ENCODE measurements around the gene STK38L.

Gene STK38L

GRCh38 chr12:27271206-27271605, 27.1 kb downstream of the STK38L start:
- Histone ChIP-seq H3K9me3 (ENCODE audit: low read length) (peaks cover 4% of the 10 kb centered on the region), H2AFZ (ENCODE audit: low read depth, low read length) (no peak overlapping the region), H3K4me3 (ENCODE audit: low read length) (no peak overlapping the region), H3K4me1 (ENCODE audit: insufficient read depth, low read length) (peaks cover 16% of the 10 kb centered on the region), H3K36me3 (ENCODE audit: insufficient read depth, low read length) (no peaks in the 10 kb centered on the region), H3K27me3 (ENCODE audit: insufficient read depth, low read length) (no peaks in the 10 kb centered on the region)

GRCh38 chr12:27272373-27273028, 28.4 kb downstream of the STK38L start:
- Histone ChIP-seq H3K4me3 (ENCODE audit: low read length) (no peak overlapping the region), H3K9me3 (ENCODE audit: low read length) (peaks cover 2% of the 10 kb centered on the region), H2AFZ (ENCODE audit: low read depth, low read length) (no peak overlapping the region), H3K27me3 (ENCODE audit: insufficient read depth, low read length) (no peaks in the 10 kb centered on the region), H3K4me1 (ENCODE audit: insufficient read depth, low read length) (peaks cover 22% of the 10 kb centered on the region), H3K36me3 (ENCODE audit: insufficient read depth, low read length) (no peaks in the 10 kb centered on the region)

GRCh38 chr12:27273114-27273513, 29.0 kb downstream of the STK38L start:
- Histone ChIP-seq H3K4me1 (ENCODE audit: insufficient read depth, low read length) (peaks cover 22% of the 10 kb centered on the region), H2AFZ (ENCODE audit: low read depth, low read length) (no peak overlapping the region), H3K9me3 (ENCODE audit: low read length) (peaks cover 2% of the 10 kb centered on the region), H3K27me3 (ENCODE audit: insufficient read depth, low read length) (no peaks in the 10 kb centered on the region), H3K36me3 (ENCODE audit: insufficient read depth, low read length) (no peaks in the 10 kb centered on the region), H3K4me3 (ENCODE audit: low read length) (no peak overlapping the region)

- H3K27me3 ChIP-seq (ENCODE audit: insufficient read depth, low read length): no peaks in the 10 kb centered on the region
- H3K4me3 ChIP-seq (ENCODE audit: low read length): no peak overlapping the region
- H3K36me3 ChIP-seq (ENCODE audit: insufficient read depth, low read length): no peaks in the 10 kb centered on the region
- peaks cover 2% of the 10 kb centered on the region for H3K9me3 ChIP-seq (ENCODE audit: low read length)
- no peak overlapping the region for H2AFZ ChIP-seq (ENCODE audit: low read depth, low read length)
- peaks cover 22% of the 10 kb centered on the region for H3K4me1 ChIP-seq (ENCODE audit: insufficient read depth, low read length)
Observed at GRCh38 chr12:27274706-27275105, 30.6 kb downstream of the STK38L start.

- no peaks in the 10 kb centered on the region for H3K36me3 ChIP-seq (ENCODE audit: insufficient read depth, low read length)
- H2AFZ ChIP-seq (ENCODE audit: low read depth, low read length): no peak overlapping the region
- peaks cover 22% of the 10 kb centered on the region for H3K4me1 ChIP-seq (ENCODE audit: insufficient read depth, low read length)
- no peaks in the 10 kb centered on the region for H3K9me3 ChIP-seq (ENCODE audit: low read length)
- no peaks in the 10 kb centered on the region for H3K27me3 ChIP-seq (ENCODE audit: insufficient read depth, low read length)
- H3K4me3 ChIP-seq (ENCODE audit: low read length): no peak overlapping the region
Observed at GRCh38 chr12:27276275-27276674, 32.2 kb downstream of the STK38L start.

- Histone ChIP-seq H3K36me3 (ENCODE audit: insufficient read depth, low read length) (no peaks in the 10 kb centered on the region), H3K4me3 (ENCODE audit: low read length) (no peak overlapping the region), H3K27me3 (ENCODE audit: insufficient read depth, low read length) (no peaks in the 10 kb centered on the region), H2AFZ (ENCODE audit: low read depth, low read length) (no peak overlapping the region), H3K9me3 (ENCODE audit: low read length) (no peaks in the 10 kb centered on the region), H3K4me1 (ENCODE audit: insufficient read depth, low read length) (peaks cover 15% of the 10 kb centered on the region)
Observed at GRCh38 chr12:27277846-27278260, 33.8 kb downstream of the STK38L start.

GRCh38 chr12:27279826-27280225, 35.7 kb downstream of the STK38L start:
- no peak overlapping the region for H3K4me3 ChIP-seq (ENCODE audit: low read length)
- H3K9me3 ChIP-seq (ENCODE audit: low read length): no peaks in the 10 kb centered on the region
- peaks cover 20% of the 10 kb centered on the region for H3K4me1 ChIP-seq (ENCODE audit: insufficient read depth, low read length)
- H3K36me3 ChIP-seq (ENCODE audit: insufficient read depth, low read length): no peaks in the 10 kb centered on the region
- H3K27me3 ChIP-seq (ENCODE audit: insufficient read depth, low read length): no peaks in the 10 kb centered on the region
- H2AFZ ChIP-seq (ENCODE audit: low read depth, low read length): no peak overlapping the region

GRCh38 chr12:27280412-27280811, 36.3 kb downstream of the STK38L start:
- H3K9me3 ChIP-seq (ENCODE audit: low read length): no peaks in the 10 kb centered on the region
- no peak overlapping the region for H3K4me3 ChIP-seq (ENCODE audit: low read length)
- no peaks in the 10 kb centered on the region for H3K27me3 ChIP-seq (ENCODE audit: insufficient read depth, low read length)
- H3K36me3 ChIP-seq (ENCODE audit: insufficient read depth, low read length): no peaks in the 10 kb centered on the region
- peaks cover 24% of the 10 kb centered on the region for H3K4me1 ChIP-seq (ENCODE audit: insufficient read depth, low read length)
- no peak overlapping the region for H2AFZ ChIP-seq (ENCODE audit: low read depth, low read length)

GRCh38 chr12:27282754-27283153, 38.7 kb downstream of the STK38L start:
- no peak overlapping the region for H3K4me3 ChIP-seq (ENCODE audit: low read length)
- no peaks in the 10 kb centered on the region for H3K36me3 ChIP-seq (ENCODE audit: insufficient read depth, low read length)
- H3K9me3 ChIP-seq (ENCODE audit: low read length): no peaks in the 10 kb centered on the region
- no peak overlapping the region for H2AFZ ChIP-seq (ENCODE audit: low read depth, low read length)
- no peaks in the 10 kb centered on the region for H3K27me3 ChIP-seq (ENCODE audit: insufficient read depth, low read length)
- H3K4me1 ChIP-seq (ENCODE audit: insufficient read depth, low read length): peaks cover 14% of the 10 kb centered on the region

- H3K4me3 ChIP-seq (ENCODE audit: low read length): no peak overlapping the region
- H2AFZ ChIP-seq (ENCODE audit: low read depth, low read length): no peak overlapping the region
- H3K27me3 ChIP-seq (ENCODE audit: insufficient read depth, low read length): no peaks in the 10 kb centered on the region
- H3K36me3 ChIP-seq (ENCODE audit: insufficient read depth, low read length): no peaks in the 10 kb centered on the region
- H3K9me3 ChIP-seq (ENCODE audit: low read length): no peaks in the 10 kb centered on the region
- peaks cover 14% of the 10 kb centered on the region for H3K4me1 ChIP-seq (ENCODE audit: insufficient read depth, low read length)
Observed at GRCh38 chr12:27284021-27284420, 39.9 kb downstream of the STK38L start.

GRCh38 chr12:27284751-27285150, 40.7 kb downstream of the STK38L start:
- no peak overlapping the region for H3K4me3 ChIP-seq (ENCODE audit: low read length)
- H3K27me3 ChIP-seq (ENCODE audit: insufficient read depth, low read length): no peaks in the 10 kb centered on the region
- H2AFZ ChIP-seq (ENCODE audit: low read depth, low read length): no peak overlapping the region
- H3K36me3 ChIP-seq (ENCODE audit: insufficient read depth, low read length): no peaks in the 10 kb centered on the region
- H3K9me3 ChIP-seq (ENCODE audit: low read length): no peaks in the 10 kb centered on the region
- H3K4me1 ChIP-seq (ENCODE audit: insufficient read depth, low read length): peaks cover 14% of the 10 kb centered on the region

- H3K27me3 ChIP-seq (ENCODE audit: insufficient read depth, low read length): no peaks in the 10 kb centered on the region
- peaks cover 17% of the 10 kb centered on the region for H3K4me1 ChIP-seq (ENCODE audit: insufficient read depth, low read length)
- H3K4me3 ChIP-seq (ENCODE audit: low read length): no peak overlapping the region
- no peaks in the 10 kb centered on the region for H3K9me3 ChIP-seq (ENCODE audit: low read length)
- no peak overlapping the region for H2AFZ ChIP-seq (ENCODE audit: low read depth, low read length)
- no peaks in the 10 kb centered on the region for H3K36me3 ChIP-seq (ENCODE audit: insufficient read depth, low read length)
Observed at GRCh38 chr12:27285403-27285802, 41.3 kb downstream of the STK38L start.

GRCh38 chr12:27289414-27289813, 45.3 kb downstream of the STK38L start:
- Histone ChIP-seq H3K36me3 (ENCODE audit: insufficient read depth, low read length) (no peaks in the 10 kb centered on the region), H3K27me3 (ENCODE audit: insufficient read depth, low read length) (no peaks in the 10 kb centered on the region), H2AFZ (ENCODE audit: low read depth, low read length) (no peak overlapping the region), H3K4me3 (ENCODE audit: low read length) (no peak overlapping the region), H3K9me3 (ENCODE audit: low read length) (no peaks in the 10 kb centered on the region), H3K4me1 (ENCODE audit: insufficient read depth, low read length) (peaks cover 21% of the 10 kb centered on the region)
